Measurements from ENCODE around the gene SERPINA4.

SERPINA4 gene

GRCh38 chr14:94531187-94531586, 30.1 kb upstream of the SERPINA4 start:
- Histone ChIP-seq H2BK15ac (replicated peaks; ENCODE audit: low read depth) (no peak overlapping the region), H4K8ac (ENCODE audit: low read depth, low read length) (no peak overlapping the region), H3K36me3 (ENCODE audit: control insufficient read depth, insufficient read depth, low read length) (no peaks in the 10 kb centered on the region), H3K4ac (ENCODE audit: low read depth, low read length) (no peak overlapping the region), H3K4me3 (ENCODE audit: low read length) (no peak overlapping the region), H3K18ac (ENCODE audit: low read length) (no peak overlapping the region), H4K5ac (ENCODE audit: low read length) (no peak overlapping the region), H3K56ac (ENCODE audit: low read length) (no peak overlapping the region), H3K27me3 (ENCODE audit: insufficient read depth, low read length, poor library complexity) (no peaks in the 10 kb centered on the region), H3K79me2 (ENCODE audit: control insufficient read depth, insufficient read depth, low read length) (no peaks in the 10 kb centered on the region), H2BK5ac (ENCODE audit: low read length) (no peak overlapping the region), H2AK5ac (ENCODE audit: low read length) (no peak overlapping the region), H3K4me2 (ENCODE audit: low read length) (no peak overlapping the region), H3K23ac (ENCODE audit: low read length) (no peak overlapping the region), H3K79me1 (ENCODE audit: low read length) (no peaks in the 10 kb centered on the region), H3K27ac (ENCODE audit: low read depth, low read length) (no peak overlapping the region), H3K4me1 (ENCODE audit: control insufficient read depth, low read depth, low read length) (no peaks in the 10 kb centered on the region), H3K9ac (ENCODE audit: low read length) (no peak overlapping the region), H2BK120ac (ENCODE audit: low read depth, low read length) (no peak overlapping the region)
- no peak for DNase-seq

- Histone ChIP-seq H3K18ac (ENCODE audit: low read length) (no peak overlapping the region), H3K79me2 (ENCODE audit: control insufficient read depth, insufficient read depth, low read length) (no peaks in the 10 kb centered on the region), H3K4me2 (ENCODE audit: low read length) (no peak overlapping the region), H2BK120ac (ENCODE audit: low read depth, low read length) (no peak overlapping the region), H2BK5ac (ENCODE audit: low read length) (no peak overlapping the region), H3K4ac (ENCODE audit: low read depth, low read length) (no peak overlapping the region), H3K9ac (ENCODE audit: low read length) (no peak overlapping the region), H3K56ac (ENCODE audit: low read length) (no peak overlapping the region), H3K4me1 (ENCODE audit: control insufficient read depth, low read depth, low read length) (no peaks in the 10 kb centered on the region), H3K27ac (ENCODE audit: low read depth, low read length) (no peak overlapping the region), H2AK5ac (ENCODE audit: low read length) (no peak overlapping the region), H2BK15ac (replicated peaks; ENCODE audit: low read depth) (no peak overlapping the region), H3K79me1 (ENCODE audit: low read length) (no peaks in the 10 kb centered on the region), H3K36me3 (ENCODE audit: control insufficient read depth, insufficient read depth, low read length) (no peaks in the 10 kb centered on the region), H3K23ac (ENCODE audit: low read length) (no peak overlapping the region), H4K8ac (ENCODE audit: low read depth, low read length) (no peak overlapping the region), H4K5ac (ENCODE audit: low read length) (no peak overlapping the region), H3K27me3 (ENCODE audit: insufficient read depth, low read length, poor library complexity) (no peaks in the 10 kb centered on the region), H3K4me3 (ENCODE audit: low read length) (no peak overlapping the region)
- WGBS (ENCODE audit: extremely low coverage, insufficient coverage, low lambda C conversion rate) = no CpG with 5 or more reads among the region's 2 CpGs
- no peak for DNase-seq
Measured at GRCh38 chr14:94532447-94532846, 28.8 kb upstream of the SERPINA4 start.

GRCh38 chr14:94535506-94535905, 25.7 kb upstream of the SERPINA4 start:
- Histone ChIP-seq H3K79me1 (ENCODE audit: low read length) (no peaks in the 10 kb centered on the region), H3K4me3 (ENCODE audit: low read length) (no peak overlapping the region), H3K36me3 (ENCODE audit: control insufficient read depth, insufficient read depth, low read length) (no peaks in the 10 kb centered on the region), H3K56ac (ENCODE audit: low read length) (no peak overlapping the region), H2AK5ac (ENCODE audit: low read length) (no peak overlapping the region), H3K4ac (ENCODE audit: low read depth, low read length) (no peak overlapping the region), H4K5ac (ENCODE audit: low read length) (no peak overlapping the region), H4K8ac (ENCODE audit: low read depth, low read length) (no peak overlapping the region), H3K9ac (ENCODE audit: low read length) (no peak overlapping the region), H3K27ac (ENCODE audit: low read depth, low read length) (no peak overlapping the region), H2BK5ac (ENCODE audit: low read length) (no peak overlapping the region), H3K79me2 (ENCODE audit: control insufficient read depth, insufficient read depth, low read length) (no peaks in the 10 kb centered on the region), H3K4me2 (ENCODE audit: low read length) (no peak overlapping the region), H3K23ac (ENCODE audit: low read length) (no peak overlapping the region), H3K4me1 (ENCODE audit: control insufficient read depth, low read depth, low read length) (peaks cover 3% of the 10 kb centered on the region), H3K27me3 (ENCODE audit: insufficient read depth, low read length, poor library complexity) (no peaks in the 10 kb centered on the region), H2BK15ac (replicated peaks; ENCODE audit: low read depth) (no peak overlapping the region), H2BK120ac (ENCODE audit: low read depth, low read length) (no peak overlapping the region), H3K18ac (ENCODE audit: low read length) (no peak overlapping the region)
- no peak for DNase-seq
- no CpG with 5 or more reads among the region's 3 CpGs for WGBS (ENCODE audit: extremely low coverage, insufficient coverage, low lambda C conversion rate)

- no peaks in the 10 kb centered on the region for H3K79me1 ChIP-seq (ENCODE audit: low read length)
- H3K4ac ChIP-seq (ENCODE audit: low read depth, low read length) = no peak overlapping the region
- H2BK15ac ChIP-seq (replicated peaks; ENCODE audit: low read depth) = no peak overlapping the region
- no peak overlapping the region for H2BK5ac ChIP-seq (ENCODE audit: low read length)
- H3K27me3 ChIP-seq (ENCODE audit: insufficient read depth, low read length, poor library complexity) = no peaks in the 10 kb centered on the region
- H3K36me3 ChIP-seq (ENCODE audit: control insufficient read depth, insufficient read depth, low read length) = no peaks in the 10 kb centered on the region
- H3K23ac ChIP-seq (ENCODE audit: low read length) = no peak overlapping the region
- no peak overlapping the region for H2BK120ac ChIP-seq (ENCODE audit: low read depth, low read length)
- WGBS (ENCODE audit: extremely low coverage, insufficient coverage, low lambda C conversion rate) = no CpG with 5 or more reads among the region's 2 CpGs
- no peak overlapping the region for H3K4me3 ChIP-seq (ENCODE audit: low read length)
- H4K8ac ChIP-seq (ENCODE audit: low read depth, low read length) = no peak overlapping the region
- no peak overlapping the region for H4K5ac ChIP-seq (ENCODE audit: low read length)
- H3K27ac ChIP-seq (ENCODE audit: low read depth, low read length) = no peak overlapping the region
- no peak overlapping the region for H3K56ac ChIP-seq (ENCODE audit: low read length)
- peaks cover 3% of the 10 kb centered on the region for H3K4me1 ChIP-seq (ENCODE audit: control insufficient read depth, low read depth, low read length)
- H3K18ac ChIP-seq (ENCODE audit: low read length) = no peak overlapping the region
- H3K79me2 ChIP-seq (ENCODE audit: control insufficient read depth, insufficient read depth, low read length) = no peaks in the 10 kb centered on the region
- no peak overlapping the region for H3K4me2 ChIP-seq (ENCODE audit: low read length)
- no peak overlapping the region for H3K9ac ChIP-seq (ENCODE audit: low read length)
- DNase-seq = peak; percentile 74
- no peak overlapping the region for H2AK5ac ChIP-seq (ENCODE audit: low read length)
Measured at GRCh38 chr14:94536836-94537235, 24.4 kb upstream of the SERPINA4 start.

- no peaks in the 10 kb centered on the region for H3K36me3 ChIP-seq (ENCODE audit: control insufficient read depth, insufficient read depth, low read length)
- H2BK120ac ChIP-seq (ENCODE audit: low read depth, low read length) = no peak overlapping the region
- H3K79me2 ChIP-seq (ENCODE audit: control insufficient read depth, insufficient read depth, low read length) = no peaks in the 10 kb centered on the region
- no peak overlapping the region for H2BK15ac ChIP-seq (replicated peaks; ENCODE audit: low read depth)
- no peak overlapping the region for H3K4me2 ChIP-seq (ENCODE audit: low read length)
- peaks cover 3% of the 10 kb centered on the region for H3K4me1 ChIP-seq (ENCODE audit: control insufficient read depth, low read depth, low read length)
- no peak overlapping the region for H3K4me3 ChIP-seq (ENCODE audit: low read length)
- no peak overlapping the region for H2BK5ac ChIP-seq (ENCODE audit: low read length)
- H3K79me1 ChIP-seq (ENCODE audit: low read length) = no peaks in the 10 kb centered on the region
- H3K4ac ChIP-seq (ENCODE audit: low read depth, low read length) = no peak overlapping the region
- WGBS (ENCODE audit: extremely low coverage, insufficient coverage, low lambda C conversion rate) = no CpG with 5 or more reads among the region's 6 CpGs
- no peak overlapping the region for H3K18ac ChIP-seq (ENCODE audit: low read length)
- no peaks in the 10 kb centered on the region for H3K27me3 ChIP-seq (ENCODE audit: insufficient read depth, low read length, poor library complexity)
- H4K5ac ChIP-seq (ENCODE audit: low read length) = no peak overlapping the region
- H3K56ac ChIP-seq (ENCODE audit: low read length) = no peak overlapping the region
- no peak overlapping the region for H2AK5ac ChIP-seq (ENCODE audit: low read length)
- no peak overlapping the region for H3K23ac ChIP-seq (ENCODE audit: low read length)
- no peak for DNase-seq
- no peak overlapping the region for H3K9ac ChIP-seq (ENCODE audit: low read length)
- no peak overlapping the region for H4K8ac ChIP-seq (ENCODE audit: low read depth, low read length)
- no peak overlapping the region for H3K27ac ChIP-seq (ENCODE audit: low read depth, low read length)
Measured at GRCh38 chr14:94538070-94538740, 23.0 kb upstream of the SERPINA4 start.

GRCh38 chr14:94539181-94539580, 22.1 kb upstream of the SERPINA4 start:
- Histone ChIP-seq H4K8ac (ENCODE audit: low read depth, low read length) (no peak overlapping the region), H3K4me3 (ENCODE audit: low read length) (no peak overlapping the region), H3K4me2 (ENCODE audit: low read length) (no peak overlapping the region), H3K27ac (ENCODE audit: low read depth, low read length) (no peak overlapping the region), H2BK120ac (ENCODE audit: low read depth, low read length) (no peak overlapping the region), H3K56ac (ENCODE audit: low read length) (no peak overlapping the region), H3K79me1 (ENCODE audit: low read length) (no peaks in the 10 kb centered on the region), H3K9ac (ENCODE audit: low read length) (no peak overlapping the region), H2AK5ac (ENCODE audit: low read length) (no peak overlapping the region), H3K79me2 (ENCODE audit: control insufficient read depth, insufficient read depth, low read length) (no peaks in the 10 kb centered on the region), H4K5ac (ENCODE audit: low read length) (no peak overlapping the region), H3K27me3 (ENCODE audit: insufficient read depth, low read length, poor library complexity) (no peaks in the 10 kb centered on the region), H2BK15ac (replicated peaks; ENCODE audit: low read depth) (no peak overlapping the region), H3K23ac (ENCODE audit: low read length) (no peak overlapping the region), H3K4me1 (ENCODE audit: control insufficient read depth, low read depth, low read length) (peaks cover 3% of the 10 kb centered on the region), H3K4ac (ENCODE audit: low read depth, low read length) (no peak overlapping the region), H3K36me3 (ENCODE audit: control insufficient read depth, insufficient read depth, low read length) (no peaks in the 10 kb centered on the region), H3K18ac (ENCODE audit: low read length) (no peak overlapping the region), H2BK5ac (ENCODE audit: low read length) (no peak overlapping the region)
- DNase-seq = no peak
- no CpG with 5 or more reads among the region's 7 CpGs for WGBS (ENCODE audit: extremely low coverage, insufficient coverage, low lambda C conversion rate)
